Common myeloid progenitor, CD34-positive (primary cell): Measurements from ENCODE around the gene PTPN18.

Experiments used
- CTCF ChIA-PET: fragments of 350-600 bp; sonication (Branson Sonifier 250); formaldehyde crosslinking; loops from one replicate; lab custom pipeline; 2021; ENCODE audit warnings: antibody characterized with exemption; lab: Charles Lee
- POLR2A ChIA-PET: fragments of 350-600 bp; sonication (Branson Sonifier 250); formaldehyde crosslinking; loops from one replicate; lab custom pipeline; 2021; ENCODE audit warnings: antibody characterized with exemption; lab: Charles Lee
- DNase-seq, 3 donors: peaks; one replicate each; pipeline versions ENCODE4 v3.0.0 to v3.0.0-alpha.2; 2013
- H3K27ac ChIP-seq, 2 experiments: 1 replicate in 1 of 2; 2 replicates in 1 of 2; pipeline ENCODE4 v1.7.0; 2013; ENCODE audit warnings: inconsistent platforms in 2 of 2, low read length in 2 of 2, mild to moderate bottlenecking in 2 of 2, low read depth in 1 of 2, moderate library complexity in 1 of 2; ENCODE audit not compliant: severe bottlenecking in 2 of 2, insufficient read depth in 1 of 2, poor library complexity in 1 of 2
- H3K27me3 ChIP-seq, 5 experiments: replicated peaks in 2 of 5; 1 replicate in 3 of 5; 2 replicates in 2 of 5; pipeline versions ENCODE4 v1.6.1 to v1.7.0; 2013; ENCODE audit warnings: low read length in 4 of 5, mild to moderate bottlenecking in 2 of 5, moderate library complexity in 2 of 5, inconsistent platforms in 1 of 5; ENCODE audit not compliant: insufficient read depth in 5 of 5, control insufficient read depth in 4 of 5
- H3K36me3 ChIP-seq, 4 experiments: 1 replicate in 2 of 4; 2 replicates in 2 of 4; pipeline versions ENCODE4 v1.6.1 to v1.7.0; 2013; ENCODE audit warnings: low read length in 3 of 4, control low read depth in 1 of 4, mild to moderate bottlenecking in 1 of 4; ENCODE audit not compliant: control insufficient read depth in 4 of 4, insufficient read depth in 4 of 4
- H3K4me1 ChIP-seq, 4 experiments: 1 replicate in 3 of 4; 2 replicates in 1 of 4; pipeline versions ENCODE4 v1.6.1 to v1.7.1; 2013; ENCODE audit warnings: low read length in 3 of 4, mild to moderate bottlenecking in 3 of 4, control low read depth in 1 of 4, inconsistent platforms in 1 of 4, moderate library complexity in 1 of 4; ENCODE audit not compliant: control insufficient read depth in 4 of 4, insufficient read depth in 4 of 4; ENCODE audit errors: control extremely low read depth in 1 of 4
- H3K4me3 ChIP-seq, 7 experiments: 1 replicate in 4 of 7; 2 replicates in 3 of 7; pipeline versions ENCODE4 v1.5.1 to v1.7.0; 2013; ENCODE audit warnings: mild to moderate bottlenecking in 7 of 7, low read length in 6 of 7, moderate library complexity in 6 of 7, inconsistent platforms in 2 of 7, low read depth in 2 of 7, control low read depth in 1 of 7; ENCODE audit not compliant: insufficient read depth in 4 of 7, control insufficient read depth in 1 of 7; ENCODE audit errors: extremely low read depth in 1 of 7
- H3K9me3 ChIP-seq, 5 experiments: 1 replicate in 4 of 5; 2 replicates in 1 of 5; pipeline versions ENCODE4 v1.6.1 to v1.7.1; 2013; ENCODE audit warnings: low read length in 4 of 5, mild to moderate bottlenecking in 2 of 5, inconsistent platforms in 1 of 5, low read depth in 1 of 5, moderate library complexity in 1 of 5; ENCODE audit not compliant: control insufficient read depth in 4 of 5, insufficient read depth in 2 of 5; ENCODE audit errors: control extremely low read depth in 1 of 5
- WGBS: methylation state at CpG from one replicate; pipeline ENCODE4 v1.1.5; 2013; ENCODE audit not compliant: insufficient coverage; 5-methylcytosine and 5-hydroxymethylcytosine counted together

The PTPN18 gene

DNA sequence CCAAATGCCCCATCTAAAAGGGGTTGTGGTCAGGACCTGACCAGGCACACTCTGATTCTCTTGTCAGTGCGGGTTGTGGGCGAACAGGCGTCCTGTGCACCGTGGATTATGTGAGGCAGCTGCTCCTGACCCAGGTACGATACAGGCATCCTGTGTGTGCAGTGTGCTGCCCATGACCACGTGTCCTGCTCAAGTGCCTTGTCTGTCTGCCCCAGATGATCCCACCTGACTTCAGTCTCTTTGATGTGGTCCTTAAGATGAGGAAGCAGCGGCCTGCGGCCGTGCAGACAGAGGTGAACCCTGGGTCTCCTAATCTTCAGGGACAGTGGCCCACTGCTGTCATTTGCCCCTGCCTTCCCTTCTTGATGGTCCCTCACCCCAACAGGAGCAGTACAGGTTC, 14.6 kb downstream of the PTPN18 start:
- CTCF ChIA-PET = no interaction called here
- Histone ChIP-seq H3K36me3 (peaks cover 0 to 9% (median under 1%) of the 10 kb centered on the region in 4 experiments), H3K9me3 (no peaks in the 10 kb centered on the region), H3K4me1 (peaks cover 0 to 31% (median 25%) of the 10 kb centered on the region in 4 experiments), H3K4me3 (no peak overlapping the region), H3K27ac (no peak overlapping the region), H3K27me3 (no peaks in the 10 kb centered on the region)
- WGBS = 98% methylated on average over 9 of the region's 9 CpGs
- POLR2A ChIA-PET = no interaction called here
- no peak for DNase-seq

DNA sequence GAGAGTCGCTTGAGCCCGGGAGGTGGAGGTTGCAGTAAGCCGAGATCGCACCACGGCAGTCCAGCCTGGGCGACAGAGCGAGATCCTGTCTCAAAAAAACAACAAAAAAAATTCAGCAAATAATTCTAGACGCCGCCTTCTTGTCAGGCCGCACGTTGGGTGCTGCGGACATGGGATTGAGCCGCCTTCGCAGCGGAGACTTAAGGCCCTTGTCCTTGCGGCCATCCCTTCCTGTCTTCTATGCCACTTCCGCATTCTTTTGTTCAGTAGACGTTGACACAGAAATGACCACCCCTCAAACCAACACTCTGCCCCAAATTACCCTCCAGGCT, 15.8 kb downstream of the PTPN18 start:
- POLR2A ChIA-PET = no interaction called here
- DNase-seq = no peak
- no peaks in the 10 kb centered on the region for H3K27me3 ChIP-seq
- peak overlapping the region; percentile 63 to 88 (median 75) for H3K4me3 ChIP-seq
- peak overlapping the region in 1 of 2 experiments; percentile 65 for H3K27ac ChIP-seq
- H3K9me3 ChIP-seq = no peaks in the 10 kb centered on the region
- H3K4me1 ChIP-seq = peaks cover 0 to 31% (median 25%) of the 10 kb centered on the region in 4 experiments
- WGBS = 42% methylated on average over 16 of the region's 18 CpGs
- peaks cover under 1 to 16% (median 7%) of the 10 kb centered on the region in 4 experiments for H3K36me3 ChIP-seq
- CTCF ChIA-PET = interaction anchor here (0.9 to 1.1 kb wide), 3 partner anchors 15 to 19 kb away, joined by 3 to 4 read pairs (median 3); no protein-coding TSS in a partner anchor

DNA sequence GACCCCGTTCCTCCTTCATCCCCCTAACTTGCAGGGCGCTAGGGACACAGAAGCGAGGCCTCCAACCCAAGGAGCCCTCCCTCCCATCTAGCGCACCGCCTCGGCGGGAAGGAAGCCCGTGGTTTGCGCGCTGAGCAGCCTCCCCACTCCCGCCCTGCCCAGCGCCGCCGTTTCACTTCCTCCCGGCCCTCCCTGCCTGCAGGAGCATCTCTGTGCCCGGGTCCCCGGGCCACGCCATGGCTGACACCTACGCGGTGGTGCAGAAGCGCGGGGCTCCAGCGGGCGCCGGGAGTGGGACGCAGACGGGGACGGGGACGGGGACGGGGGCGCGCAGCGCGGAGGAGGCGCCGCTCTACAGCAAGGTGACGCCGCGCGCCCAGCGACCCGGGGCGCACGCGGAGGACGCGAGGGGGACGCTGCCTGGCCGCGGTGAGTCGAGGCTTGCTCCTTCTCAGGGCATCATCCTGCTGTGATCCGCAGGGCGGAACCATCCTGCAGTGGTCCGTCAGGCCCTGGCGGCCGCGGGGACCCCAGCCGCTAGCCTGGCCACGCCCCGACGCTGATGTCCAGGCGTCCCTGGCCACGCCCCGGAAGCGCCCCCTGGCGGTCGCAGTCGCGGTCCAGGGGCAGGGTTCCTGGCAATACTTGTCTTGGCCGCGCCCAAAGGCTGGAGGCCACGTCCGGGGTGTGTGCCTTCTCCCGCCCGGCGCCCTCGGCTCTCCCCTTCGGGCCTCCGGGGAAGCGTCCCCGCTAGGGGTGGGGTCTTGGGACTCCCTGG, 16.4 kb downstream of the PTPN18 start:
- H3K27ac ChIP-seq = peak overlapping the region in 1 of 2 experiments; percentile 65
- H3K4me1 ChIP-seq = peaks cover 0 to 31% (median 25%) of the 10 kb centered on the region in 4 experiments
- H3K4me3 ChIP-seq = peak overlapping the region; percentile 63 to 88 (median 75)
- ChIA-PET CTCF (interaction anchor here (0.8 to 3.3 kb wide), 6 partner anchors 13 to 20 kb away, joined by 3 to 18 read pairs (median 4); partner anchors contain the start of gene PTPN18), POLR2A (no interaction called here)
- under 1% methylated on average over 78 of the region's 81 CpGs for WGBS
- H3K9me3 ChIP-seq = no peaks in the 10 kb centered on the region
- peaks cover 2 to 17% (median 8%) of the 10 kb centered on the region in 4 experiments for H3K36me3 ChIP-seq
- H3K27me3 ChIP-seq = no peaks in the 10 kb centered on the region
- DNase-seq = peak; percentile 58 to 81 (median 68)

DNA sequence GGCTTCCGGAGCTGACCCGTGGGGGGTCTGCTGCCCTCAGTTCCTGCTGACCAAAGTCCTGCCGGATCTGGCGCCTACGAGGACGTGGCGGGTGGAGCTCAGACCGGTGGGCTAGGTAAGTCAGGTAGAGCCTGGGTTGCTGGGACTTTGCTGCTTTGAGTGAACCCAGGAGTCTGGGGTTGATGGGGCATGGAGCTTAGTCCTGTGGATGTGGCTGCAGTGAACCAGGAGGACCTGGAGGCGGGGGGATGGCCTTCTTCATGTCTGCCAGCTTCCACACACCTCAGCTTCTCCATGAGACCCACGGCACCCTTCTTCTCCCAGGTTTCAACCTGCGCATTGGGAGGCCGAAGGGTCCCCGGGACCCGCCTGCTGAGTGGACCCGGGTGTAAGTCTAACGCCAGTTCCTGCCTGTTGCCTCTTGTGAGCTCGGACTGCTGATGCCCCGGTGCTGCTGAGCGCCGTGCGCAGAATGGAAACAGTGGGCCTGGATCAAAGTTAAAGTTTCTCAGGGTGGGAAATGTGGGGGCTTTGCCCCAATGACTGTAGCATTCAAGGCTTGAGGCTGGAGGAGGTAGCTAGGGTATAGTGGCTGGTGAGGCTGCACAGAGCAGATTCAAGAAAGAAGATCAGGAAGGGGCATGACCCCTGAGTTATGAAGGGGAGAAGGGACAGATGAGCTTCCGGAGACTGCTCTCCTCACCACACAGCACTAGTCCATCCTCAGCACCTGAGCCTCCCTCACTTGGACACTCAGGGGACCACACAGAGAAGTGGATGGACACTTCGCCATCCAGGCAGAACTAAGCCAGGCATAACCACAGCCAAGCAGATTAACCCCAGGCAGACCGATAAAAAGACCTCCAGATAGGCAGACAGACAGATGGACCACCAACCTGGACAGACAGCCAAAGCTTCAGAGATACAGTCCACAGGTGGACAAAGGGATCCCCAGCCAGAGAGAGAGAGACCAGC, 17.3 kb downstream of the PTPN18 start:
- Histone ChIP-seq H3K4me1 (peaks cover 0 to 31% (median 25%) of the 10 kb centered on the region in 4 experiments), H3K27ac (peak overlapping the region in 1 of 2 experiments; percentile 57), H3K36me3 (peaks cover 2 to 17% (median 8%) of the 10 kb centered on the region in 4 experiments), H3K27me3 (no peaks in the 10 kb centered on the region), H3K4me3 (peak overlapping the region; percentile 63 to 88 (median 75)), H3K9me3 (no peaks in the 10 kb centered on the region)
- WGBS = 62% methylated on average over 19 of the region's 24 CpGs
- CTCF ChIA-PET = interaction anchor here (0.7 to 3.3 kb wide), 8 partner anchors 11 to 33 kb away, joined by 3 to 18 read pairs (median 4); partner anchors contain the start of gene PTPN18
- POLR2A ChIA-PET = no interaction called here
- DNase-seq = no peak

DNA sequence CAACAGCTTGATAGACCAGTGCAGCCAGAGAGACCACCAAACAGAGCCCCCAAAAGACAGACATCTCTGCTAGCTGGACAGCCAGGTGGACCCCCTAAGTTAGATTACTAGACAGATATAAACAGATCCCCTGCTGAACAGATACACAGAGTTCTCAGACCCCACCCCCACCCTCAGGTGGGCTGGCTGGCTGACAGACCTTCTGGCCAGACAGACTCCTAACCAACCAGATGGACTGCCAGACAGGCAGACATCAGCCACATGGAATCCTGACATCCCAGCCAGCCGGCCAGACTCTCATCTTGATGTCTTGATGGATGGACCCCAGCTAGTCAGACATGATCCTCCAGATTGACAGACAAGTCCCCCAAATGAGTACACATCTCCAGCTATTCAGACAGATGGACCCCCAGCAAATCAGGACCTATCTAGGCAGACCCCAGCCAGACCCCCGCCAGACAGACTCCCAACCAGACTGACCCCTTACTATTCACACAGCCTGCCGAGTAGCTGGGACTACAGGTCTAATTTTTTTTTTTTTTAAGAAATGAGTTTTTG, 18.0 kb downstream of the PTPN18 start:
- Histone ChIP-seq H3K36me3 (peaks cover 2 to 17% (median 8%) of the 10 kb centered on the region in 4 experiments), H3K27ac (no peak overlapping the region)
- POLR2A ChIA-PET = no interaction called here

DNA sequence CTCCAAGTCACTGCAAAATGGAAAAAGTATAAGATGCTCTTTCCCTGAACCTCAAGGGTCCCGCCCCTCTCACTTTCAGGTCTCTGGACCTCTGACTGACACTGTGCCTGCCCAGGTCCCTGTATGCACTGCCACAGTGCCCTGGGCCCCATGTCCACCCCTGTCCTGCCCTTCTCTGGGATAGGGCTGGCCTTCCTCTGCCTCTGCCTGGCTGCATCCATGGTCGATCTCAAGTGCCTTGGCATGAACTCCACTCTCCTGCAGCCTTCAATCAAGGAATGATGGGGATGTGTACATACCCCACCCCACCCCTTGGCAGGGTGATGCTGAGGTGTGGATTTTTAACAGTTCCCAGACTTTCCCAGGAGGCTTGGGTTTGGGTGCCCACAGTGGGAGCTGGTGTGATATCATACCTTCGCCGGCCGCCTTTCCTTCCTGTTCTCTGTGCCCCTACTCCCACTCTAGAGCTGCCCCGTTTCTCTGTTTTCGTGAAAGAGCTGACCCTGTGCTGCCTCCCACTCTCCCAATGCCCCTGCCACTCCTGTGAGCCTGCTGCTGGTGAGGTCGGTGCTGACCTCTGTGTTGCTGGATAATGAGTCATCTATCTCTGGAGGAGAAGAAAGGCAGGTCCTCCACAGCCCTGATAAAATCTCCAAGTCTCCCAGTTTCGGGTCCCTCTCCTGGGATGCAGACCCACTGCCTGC, 18.9 kb downstream of the PTPN18 start:
- Histone ChIP-seq H3K36me3 (peaks cover 2 to 17% (median 8%) of the 10 kb centered on the region in 4 experiments), H3K9me3 (no peaks in the 10 kb centered on the region), H3K4me1 (peaks cover 0 to 27% (median 25%) of the 10 kb centered on the region in 4 experiments), H3K27ac (no peak overlapping the region), H3K27me3 (no peaks in the 10 kb centered on the region), H3K4me3 (no peak overlapping the region)
- no peak for DNase-seq
- ChIA-PET POLR2A (no interaction called here), CTCF (interaction anchor here (1.3 to 3.3 kb wide), 2 partner anchors 15 to 31 kb away, joined by 3 to 18 read pairs; no protein-coding TSS in a partner anchor)
- 93% methylated on average over 7 of the region's 9 CpGs for WGBS

More for the DNA sequence above, 18.0 kb downstream of the PTPN18 start:
- Histone ChIP-seq H3K4me1 (peaks cover 0 to 30% (median 25%) of the 10 kb centered on the region in 4 experiments), H3K4me3 (no peak overlapping the region), H3K27me3 (no peaks in the 10 kb centered on the region), H3K9me3 (no peaks in the 10 kb centered on the region)
- CTCF ChIA-PET = interaction anchor here (0.8 to 3.3 kb wide), 5 partner anchors 12 to 30 kb away, joined by 3 to 18 read pairs (median 4); partner anchors contain the start of gene PTPN18
- WGBS = 89% methylated on average over 1 of the region's 3 CpGs
- no peak for DNase-seq
